WI38 (cell line): Measurements from ENCODE around the gene C6orf118.

Experiments used
- H3K4me3 ChIP-seq: 2 replicates; pipeline ENCODE4 v1.5.1; 2011; ENCODE audit warnings: low read depth, mild to moderate bottlenecking, control low read depth, low read length
- TF ChIP-seq, protein P1 (sequence below): IDR thresholded peaks from 2 replicates; pipeline ENCODE4 v1.5.1; 2012; ENCODE audit warnings: low read depth, mild to moderate bottlenecking, control low read depth, low read length

The C6orf118 gene

DNA sequence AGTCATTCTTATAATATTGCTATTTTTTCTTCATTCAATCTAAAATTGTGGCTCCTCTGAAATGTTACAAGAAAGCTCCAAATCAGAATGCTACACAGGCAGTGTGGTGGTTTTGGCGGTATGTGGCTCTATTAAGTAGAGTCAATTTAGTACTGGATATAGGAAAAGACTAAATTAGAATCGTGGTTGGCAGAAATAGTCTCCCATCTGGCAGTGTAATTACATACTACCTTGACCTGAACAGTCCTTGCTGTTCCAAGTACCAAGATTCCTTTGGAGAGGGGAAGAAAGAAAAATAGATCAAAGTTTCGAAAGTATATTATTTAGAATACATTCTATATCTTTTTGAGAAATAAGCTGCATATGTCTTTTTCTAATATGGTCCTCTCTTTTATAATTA, 78.2 kb downstream of the C6orf118 start:
- H3K4me3 ChIP-seq = no peak overlapping the region
- TF ChIP-seq, protein P1, sequence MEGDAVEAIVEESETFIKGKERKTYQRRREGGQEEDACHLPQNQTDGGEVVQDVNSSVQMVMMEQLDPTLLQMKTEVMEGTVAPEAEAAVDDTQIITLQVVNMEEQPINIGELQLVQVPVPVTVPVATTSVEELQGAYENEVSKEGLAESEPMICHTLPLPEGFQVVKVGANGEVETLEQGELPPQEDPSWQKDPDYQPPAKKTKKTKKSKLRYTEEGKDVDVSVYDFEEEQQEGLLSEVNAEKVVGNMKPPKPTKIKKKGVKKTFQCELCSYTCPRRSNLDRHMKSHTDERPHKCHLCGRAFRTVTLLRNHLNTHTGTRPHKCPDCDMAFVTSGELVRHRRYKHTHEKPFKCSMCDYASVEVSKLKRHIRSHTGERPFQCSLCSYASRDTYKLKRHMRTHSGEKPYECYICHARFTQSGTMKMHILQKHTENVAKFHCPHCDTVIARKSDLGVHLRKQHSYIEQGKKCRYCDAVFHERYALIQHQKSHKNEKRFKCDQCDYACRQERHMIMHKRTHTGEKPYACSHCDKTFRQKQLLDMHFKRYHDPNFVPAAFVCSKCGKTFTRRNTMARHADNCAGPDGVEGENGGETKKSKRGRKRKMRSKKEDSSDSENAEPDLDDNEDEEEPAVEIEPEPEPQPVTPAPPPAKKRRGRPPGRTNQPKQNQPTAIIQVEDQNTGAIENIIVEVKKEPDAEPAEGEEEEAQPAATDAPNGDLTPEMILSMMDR = no peak
